Measurements from ENCODE around the gene CHFR.
"Not testable (repeated sequence)": the region's sequence is repeated elsewhere in the genome, so short reads cannot be mapped to it uniquely, and the experiment has no call there.

The CHFR gene

DNA sequence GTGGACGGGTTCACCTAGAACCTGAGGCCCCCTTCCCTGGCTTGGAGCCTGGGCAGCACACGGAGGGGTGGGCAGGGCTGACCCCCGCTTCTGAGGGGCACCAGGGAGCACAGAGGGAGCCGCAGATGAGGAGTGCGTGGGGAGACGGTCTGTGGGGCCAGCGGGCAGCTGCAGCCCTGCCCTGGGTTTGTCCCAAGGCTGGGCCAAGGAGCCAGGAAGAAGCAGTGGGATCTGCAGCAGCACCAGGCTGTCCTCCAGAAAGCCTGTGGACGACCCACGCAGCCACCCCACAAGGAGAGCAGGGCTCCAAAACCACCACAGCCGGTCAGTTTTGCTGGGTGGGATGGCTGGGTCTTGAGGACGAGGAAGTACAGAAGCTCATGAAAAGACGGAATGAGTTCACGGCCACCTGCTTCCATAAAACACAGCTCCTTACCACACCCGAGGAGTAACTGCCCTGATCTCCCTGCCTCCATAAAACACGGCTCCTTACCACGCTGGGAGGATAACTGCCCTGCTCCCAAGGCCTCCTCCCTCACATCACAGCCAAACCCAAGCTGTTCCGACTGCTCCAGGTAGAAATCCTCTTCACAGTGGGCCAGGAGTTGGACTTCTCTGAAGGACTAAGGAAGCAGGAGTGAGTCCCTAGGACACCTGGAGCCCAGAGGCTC lies 48.9 kb downstream of the CHFR start:
- no peak for DNase-seq

DNA sequence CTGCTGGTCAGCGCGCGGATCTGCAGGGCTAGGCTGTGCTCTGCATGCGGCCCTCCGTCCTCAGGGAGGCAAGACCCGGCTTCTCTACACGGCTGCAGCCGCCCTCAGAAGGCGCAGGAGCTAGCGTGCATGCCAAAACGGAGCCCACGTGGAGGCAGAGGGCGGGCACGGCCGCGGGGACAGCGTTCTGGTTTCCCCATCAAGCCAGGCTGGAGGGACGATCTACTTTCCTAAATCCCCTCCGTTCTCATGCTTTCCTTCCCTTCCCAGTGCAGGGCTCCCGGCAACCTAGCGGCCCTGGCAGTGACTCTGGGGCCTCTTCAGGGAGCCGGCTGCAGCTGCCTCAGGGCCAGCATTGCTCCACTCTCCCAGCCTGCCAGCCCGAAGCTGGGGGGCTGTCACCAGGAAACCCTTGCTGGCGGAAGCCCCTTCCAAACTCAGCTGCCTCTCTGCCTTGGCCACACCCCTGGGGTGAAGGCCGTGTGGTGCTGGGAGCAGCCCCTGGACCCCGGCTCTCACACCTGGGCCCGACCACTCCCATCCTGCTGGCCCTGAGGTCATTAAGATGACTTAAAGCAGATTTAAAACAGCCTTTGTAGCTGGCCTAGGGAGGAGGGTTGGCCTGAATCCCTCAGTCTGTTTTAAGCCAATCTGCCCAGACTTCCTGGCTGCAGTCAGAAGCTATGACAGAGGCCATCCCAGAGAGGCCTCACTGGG lies 49.6 kb downstream of the CHFR start:
- DNase-seq, result no peak

- no peak for DNase-seq
Measured at GRCh38 chr12:132836795-132837331, 50.5 kb downstream of the CHFR start.

GRCh38 chr12:132836230-132836629 lies 51.2 kb downstream of the CHFR start:
- not testable (repeated sequence) for DNase-seq

GRCh38 chr12:132835076-132836025 lies 52.1 kb downstream of the CHFR start:
- no peak for DNase-seq

DNA sequence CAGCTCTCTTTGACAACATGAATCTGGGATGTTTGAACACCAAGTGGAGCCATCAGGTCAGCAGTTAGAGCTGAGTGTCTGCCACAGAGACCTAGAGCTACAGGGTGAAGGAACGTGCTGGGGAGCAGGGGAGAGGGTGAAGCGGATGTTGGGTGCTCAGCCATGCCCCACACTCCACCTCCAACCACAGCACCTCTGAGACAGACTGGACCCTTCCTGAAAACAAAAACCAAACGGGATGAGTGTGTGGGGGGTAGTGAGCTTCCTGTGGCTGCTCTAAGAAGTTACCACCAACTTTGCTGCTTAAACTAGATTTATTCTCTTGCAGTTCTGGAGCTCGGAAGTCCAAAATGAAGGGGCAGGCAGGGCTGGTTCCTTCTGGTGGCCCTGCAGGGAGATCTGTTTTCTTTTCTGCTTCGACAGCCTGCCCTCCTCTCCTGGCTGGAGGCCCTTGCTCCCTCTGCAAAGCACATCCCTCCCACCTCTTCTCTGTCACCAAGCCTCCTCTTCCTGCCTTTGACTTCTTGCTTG lies 53.2 kb downstream of the CHFR start:
- no peak for DNase-seq

DNA sequence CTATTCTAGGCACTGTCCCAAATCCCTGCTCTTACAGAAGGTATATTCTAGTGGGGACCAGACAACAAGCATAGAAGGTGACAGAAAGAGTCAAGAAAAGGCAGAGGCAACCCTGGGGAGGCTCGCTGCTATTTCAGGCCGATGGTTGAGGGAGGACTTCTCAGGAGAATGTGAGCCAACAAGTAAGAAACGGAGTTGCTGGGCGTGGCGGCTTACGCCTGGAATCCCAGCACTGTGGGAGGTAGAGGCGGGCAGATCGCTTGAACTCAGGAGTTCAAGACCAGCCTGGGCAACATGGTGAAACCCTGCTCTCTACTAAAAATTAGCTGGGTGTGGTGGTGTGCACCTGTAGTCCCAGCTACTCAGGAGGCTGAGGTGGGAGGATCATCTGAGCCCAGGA lies 54.1 kb downstream of the CHFR start:
- no peak for DNase-seq

DNA sequence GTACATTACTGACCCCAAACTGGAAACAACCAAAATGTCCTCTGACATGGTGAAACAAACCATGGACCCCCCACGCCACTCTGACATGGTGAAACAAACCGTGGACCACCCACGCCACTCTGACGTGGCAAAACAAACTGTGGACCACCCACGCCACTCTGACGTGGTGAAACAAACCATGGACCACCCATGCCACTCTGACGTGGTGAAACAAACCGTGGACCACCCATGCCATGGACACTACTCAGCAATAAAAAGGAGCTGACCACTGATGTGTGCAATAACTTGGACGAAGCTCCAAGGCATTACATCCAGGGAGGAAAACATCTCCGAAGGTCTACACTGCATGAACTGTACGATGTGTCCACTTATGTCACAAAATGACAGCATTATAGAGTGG lies 55.6 kb downstream of the CHFR start:
- no peak for DNase-seq

DNA sequence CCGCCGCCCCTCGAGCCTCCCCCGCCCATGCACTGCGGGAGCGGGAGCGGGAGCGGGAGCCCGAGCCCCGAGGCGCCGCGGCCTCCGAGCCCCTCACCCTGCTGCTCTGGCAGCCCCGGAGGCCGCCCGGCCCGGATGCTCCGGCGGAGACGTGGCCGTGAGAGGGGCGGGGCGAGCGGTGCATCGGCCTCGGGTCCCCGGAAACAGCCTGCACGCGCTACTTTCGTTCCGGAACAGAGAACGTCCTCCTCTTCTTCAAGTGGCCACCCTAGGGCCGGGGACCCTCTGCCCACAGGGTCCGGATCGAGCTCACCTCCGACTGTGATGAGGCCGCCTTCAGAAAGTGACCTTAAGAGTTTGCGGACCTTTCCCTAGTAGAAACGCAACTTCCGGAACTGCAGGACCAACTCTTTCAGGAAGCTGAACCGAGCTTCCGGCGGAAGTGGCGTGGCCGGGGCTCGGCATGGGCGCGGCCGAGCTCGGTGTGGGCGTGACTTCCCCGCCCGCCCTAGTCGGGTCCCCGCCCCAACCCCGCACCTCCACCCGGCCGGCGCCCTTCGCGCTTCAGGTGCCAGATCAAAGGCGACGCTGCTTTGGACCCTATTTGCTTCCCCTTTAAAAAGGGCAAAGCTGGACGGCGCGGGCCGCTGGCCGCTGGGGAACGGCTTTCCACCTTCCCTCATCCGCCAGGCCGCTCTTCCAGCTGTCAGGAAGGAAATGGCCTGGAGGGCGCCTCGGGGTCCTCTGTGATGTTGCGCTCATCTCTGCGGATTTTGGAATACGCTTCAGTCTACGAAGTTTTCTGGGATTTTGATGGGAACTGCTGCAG lies 58.5 kb downstream of the CHFR start, which contains the start of gene GOLGA3:
GOLGA3 (minus strand) TSS at position 164 of the 829 bp plus-strand sequence. CDS start 6,741 bp downstream, outside the sequence.
- peak; percentile 85 for DNase-seq

DNA sequence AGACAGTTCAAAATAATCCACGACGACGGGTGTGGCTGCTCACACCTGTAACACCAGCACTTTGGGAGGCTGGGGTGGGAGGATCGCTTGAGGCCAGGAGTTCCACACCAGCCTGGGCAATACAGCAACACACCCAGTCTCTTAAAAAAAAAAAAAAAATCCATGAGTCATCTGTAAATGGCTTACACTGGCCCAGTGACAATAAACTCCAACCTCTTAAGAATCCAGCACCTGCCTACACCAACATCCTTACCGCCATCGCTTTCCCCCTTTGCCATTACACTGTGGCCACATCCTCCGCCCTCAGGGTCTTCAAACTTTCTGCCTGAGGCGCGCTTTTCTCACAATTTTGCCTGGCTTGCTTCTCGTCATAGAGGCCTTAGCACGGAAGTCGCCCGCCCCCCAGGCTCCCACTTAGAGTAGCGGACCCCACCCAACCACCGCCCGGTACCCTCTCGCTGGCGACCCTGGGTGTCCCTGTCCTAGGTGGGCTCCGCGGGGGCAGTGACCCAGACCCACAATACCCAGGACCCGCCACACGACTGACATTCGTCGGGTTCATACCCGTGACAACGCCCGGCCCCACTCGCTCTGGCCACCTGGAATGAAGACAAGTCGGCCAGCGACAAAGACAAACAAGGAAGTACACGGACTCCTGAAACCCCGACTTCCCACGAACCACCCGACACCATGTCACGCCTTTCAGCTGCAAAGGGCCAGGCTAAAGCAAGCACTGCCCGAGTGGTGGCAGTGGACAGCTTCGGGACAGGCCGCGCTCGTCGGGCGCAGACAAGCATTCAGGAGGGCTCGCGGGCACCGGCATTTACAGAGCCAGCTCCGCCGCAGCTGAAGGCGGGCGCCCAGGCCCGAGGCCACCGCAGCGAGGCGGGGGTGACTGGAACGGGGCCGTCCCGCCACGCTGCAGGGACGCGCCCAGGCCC lies 59.4 kb downstream of the CHFR start:
- no peak for DNase-seq

DNA sequence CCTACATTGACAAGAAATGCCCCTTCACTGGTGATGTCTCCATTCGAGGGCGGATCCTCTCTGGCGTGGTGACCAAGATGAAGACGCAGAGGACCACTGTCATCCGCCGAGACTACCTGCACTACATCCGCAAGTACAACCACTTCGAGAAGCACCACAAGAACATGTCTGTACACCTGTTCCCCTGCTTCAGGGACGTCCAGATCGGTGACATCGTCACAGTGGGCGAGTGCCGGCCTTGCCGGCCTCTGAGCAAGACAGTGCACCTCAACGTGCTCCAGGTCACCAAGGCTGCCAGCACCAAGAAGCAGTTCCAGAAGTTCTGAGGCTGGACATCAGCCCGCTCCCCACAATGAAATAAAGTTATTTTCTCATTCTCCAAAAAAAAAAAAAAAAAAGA lies 61.5 kb downstream of the CHFR start:
- DNase-seq, result no peak

DNA sequence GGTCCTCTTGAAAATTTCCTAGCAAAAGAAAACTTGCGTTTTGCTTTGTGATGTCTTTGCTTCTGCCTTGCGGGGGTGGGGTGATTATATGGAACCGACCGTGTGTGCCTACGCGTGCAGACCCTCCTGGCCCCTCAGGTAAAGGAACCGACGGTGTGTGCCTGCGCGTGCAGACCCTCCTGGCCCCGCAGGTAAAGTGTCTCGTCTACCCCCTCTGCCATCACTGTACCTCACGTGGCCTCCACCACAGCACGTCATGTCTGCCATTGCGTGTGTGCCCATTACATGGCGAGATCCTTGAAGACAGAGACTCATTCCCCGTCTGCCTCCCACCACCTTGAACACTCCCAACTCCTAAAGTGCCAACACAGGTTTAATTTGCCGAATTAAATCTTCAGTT lies 62.3 kb downstream of the CHFR start:
- no peak for DNase-seq

DNA sequence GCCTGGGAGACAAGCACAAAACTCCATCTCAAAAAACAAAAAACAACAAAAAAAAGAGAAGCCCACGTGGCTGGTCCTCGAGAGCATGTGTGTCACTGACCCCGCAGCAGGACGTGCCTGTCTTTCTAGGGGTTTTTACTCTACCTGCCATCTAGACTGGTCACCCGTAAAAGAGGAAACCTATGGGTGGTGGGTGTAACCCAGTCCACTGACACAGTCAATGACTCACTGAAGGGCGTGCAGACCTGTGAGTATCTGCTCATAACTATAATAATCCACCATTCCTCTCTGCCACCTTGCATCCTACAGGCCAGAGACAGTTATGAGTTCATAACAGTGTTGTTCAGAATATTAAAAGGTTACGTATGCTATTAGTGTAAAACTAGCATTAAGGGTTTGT lies 63.4 kb downstream of the CHFR start:
- no peak for DNase-seq

- DNase-seq, result no peak
Measured at GRCh38 chr12:132818562-132818961, 68.8 kb downstream of the CHFR start.

GRCh38 chr12:132814232-132814631 lies 73.2 kb downstream of the CHFR start:
- DNase-seq, result no peak

GRCh38 chr12:132813443-132813842 lies 74.0 kb downstream of the CHFR start:
- DNase-seq, result no peak

DNA sequence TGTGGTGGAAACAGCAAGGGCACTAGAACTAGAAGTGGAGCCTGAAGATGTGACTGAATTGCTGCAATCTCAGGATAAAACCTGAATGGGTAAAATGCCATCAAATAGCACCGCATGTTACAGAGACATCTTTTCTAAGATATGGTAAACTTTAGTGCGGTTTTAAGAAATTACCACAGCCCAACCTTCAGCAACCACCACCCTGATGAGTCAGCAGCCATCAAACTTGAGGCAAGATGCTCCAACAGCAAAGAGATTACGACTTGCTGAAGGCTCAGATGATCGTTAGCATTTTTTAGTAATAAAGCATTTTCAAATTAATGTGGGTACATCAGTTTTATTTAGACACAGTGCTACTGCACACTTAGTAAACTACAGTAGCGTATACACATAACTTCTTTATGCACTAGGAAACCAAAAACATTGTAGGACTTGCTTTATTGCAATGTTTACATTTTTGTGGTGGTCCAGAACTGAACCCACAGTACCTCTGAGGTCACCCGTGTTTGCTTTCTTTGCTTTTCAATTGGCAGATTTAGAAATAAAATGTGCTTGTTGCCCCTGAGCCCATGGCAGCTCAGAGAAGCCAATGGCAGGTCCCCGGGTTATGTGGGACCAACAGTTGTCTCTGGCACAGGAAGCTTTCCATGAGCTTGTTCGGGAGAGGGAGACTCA lies 74.6 kb downstream of the CHFR start:
- DNase-seq, result no peak

GRCh38 chr12:132809391-132809790 lies 78.0 kb downstream of the CHFR start:
- not testable (repeated sequence) for DNase-seq

DNA sequence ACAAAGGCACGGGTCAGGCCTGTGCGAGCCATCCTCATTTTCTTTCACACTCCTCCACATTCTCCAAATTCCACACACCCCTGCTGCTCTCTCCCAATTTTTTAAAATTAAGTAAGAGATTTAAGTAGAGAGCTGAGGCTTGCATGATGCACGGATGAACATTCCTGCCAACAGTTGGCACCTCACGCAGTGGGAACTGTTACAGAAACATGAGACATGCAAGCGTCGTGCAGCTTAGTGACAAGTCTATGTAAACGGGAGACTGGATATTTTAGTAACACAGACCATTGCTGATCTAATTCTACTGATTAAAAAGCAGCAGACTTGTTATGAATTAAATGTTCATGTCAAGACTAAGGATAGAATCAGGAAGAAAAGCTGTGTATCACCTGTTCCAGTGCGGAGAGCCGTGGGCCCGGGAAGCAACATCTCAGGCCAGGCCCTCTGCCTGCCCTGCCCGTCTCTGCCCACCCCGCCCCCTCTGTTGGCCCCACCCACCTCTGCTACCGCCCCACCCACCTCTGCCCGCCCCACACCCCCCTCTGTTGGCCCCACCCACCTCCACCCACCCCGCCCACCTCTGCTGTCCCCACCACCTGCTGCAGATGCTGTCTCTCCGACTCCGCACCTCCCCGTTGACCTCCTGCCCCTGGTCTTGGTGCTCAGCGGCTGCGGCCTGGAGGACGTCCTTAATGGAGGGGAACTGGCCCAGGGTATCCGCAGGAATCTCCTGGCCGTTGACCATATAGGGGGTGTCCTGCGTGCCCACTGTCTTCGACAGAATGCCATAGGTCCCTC lies 79.9 kb downstream of the CHFR start:
- DNase-seq, result no peak
